Ishikawa (cell line): Measurements from ENCODE around the gene CDX2.

Experiments used
- CEBPB ChIP-seq: IDR thresholded peaks from 2 replicates; pipeline ENCODE4 v1.6.1; 2012
- CREB1 ChIP-seq: IDR thresholded peaks from 2 replicates; pipeline ENCODE4 v1.6.1; 2012; ENCODE audit warnings: low read depth
- EGR1 ChIP-seq: IDR thresholded peaks from 2 replicates; pipeline ENCODE4 v1.6.1; 2012
- EP300 ChIP-seq: IDR thresholded peaks from 2 replicates; pipeline ENCODE4 v1.6.1; 2012; ENCODE audit warnings: borderline replicate concordance
- FOXM1 ChIP-seq: IDR thresholded peaks from 2 replicates; pipeline ENCODE4 v1.6.1; 2012; ENCODE audit warnings: low read depth, borderline replicate concordance
- MAX ChIP-seq: IDR thresholded peaks from 2 replicates; pipeline ENCODE4 v1.6.1; 2012
- NFIC ChIP-seq: IDR thresholded peaks from 2 replicates; pipeline ENCODE4 v1.6.1; 2012
- RAD21 ChIP-seq: IDR thresholded peaks from 2 replicates; pipeline ENCODE4 v1.6.1; 2012; ENCODE audit warnings: low read depth
- REST ChIP-seq: IDR thresholded peaks from 2 replicates; pipeline ENCODE4 v1.6.1; 2012; ENCODE audit warnings: low read depth, mild to moderate bottlenecking
- TAF1 ChIP-seq: IDR thresholded peaks from 2 replicates; pipeline ENCODE4 v1.6.1; 2012; ENCODE audit warnings: low read depth, mild to moderate bottlenecking
- TCF12 ChIP-seq: IDR thresholded peaks from 2 replicates; pipeline ENCODE4 v1.6.1; 2012; ENCODE audit warnings: low read depth
- TEAD4 ChIP-seq: IDR thresholded peaks from 2 replicates; pipeline ENCODE4 v1.6.1; 2012
- YY1 ChIP-seq: IDR thresholded peaks from 2 replicates; pipeline ENCODE4 v1.6.1; 2012; ENCODE audit warnings: low read depth
- ZBTB7A ChIP-seq: IDR thresholded peaks from 2 replicates; pipeline ENCODE4 v1.6.1; 2012; ENCODE audit warnings: low read depth
- TF ChIP-seq, protein P1 (sequence below): IDR thresholded peaks from 2 replicates; pipeline ENCODE4 v1.6.1; 2012

Gene CDX2

GRCh38 chr13:28010046-28010445, 40.9 kb upstream of the CDX2 start:
- no peak for TF ChIP-seq FOXM1
- TF ChIP-seq REST = no peak

DNA sequence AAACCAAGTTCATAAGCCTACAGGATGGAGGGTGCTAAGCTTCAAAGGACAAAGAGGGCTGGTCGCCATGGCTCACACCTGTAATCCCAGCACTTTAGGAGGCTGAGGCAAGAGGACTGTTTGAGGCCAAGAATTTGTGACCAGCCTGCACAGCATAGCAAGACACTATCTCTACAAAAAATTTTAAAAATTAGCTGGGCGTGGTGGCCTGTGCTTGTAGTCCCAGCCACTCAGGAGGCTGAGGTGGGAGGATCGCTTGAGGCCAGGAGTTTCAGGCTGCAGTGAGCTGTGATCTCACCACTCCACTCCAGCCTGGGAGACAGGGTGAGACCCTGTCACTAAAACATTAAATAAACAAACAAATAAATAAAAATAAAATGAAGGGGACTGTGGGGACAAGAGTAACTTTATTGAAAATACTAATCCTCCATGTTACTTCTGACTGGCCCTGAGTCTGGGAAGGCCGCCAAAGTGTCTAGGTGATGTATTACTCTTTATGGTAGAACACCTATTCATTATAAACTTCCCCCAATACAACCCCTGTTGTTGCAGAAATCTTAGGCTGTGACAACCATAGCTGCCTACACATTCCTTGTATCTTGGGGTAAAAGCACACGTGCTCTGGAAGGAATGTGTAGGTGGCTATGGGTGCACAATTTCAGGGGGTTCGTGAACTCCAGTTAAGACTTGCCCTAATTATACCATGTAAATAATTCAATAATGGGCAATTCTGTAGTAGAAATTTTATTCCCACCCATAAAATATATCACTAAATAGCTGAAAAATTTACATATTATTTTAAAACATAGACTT, 34.0 kb upstream of the CDX2 start:
- no peak for TF ChIP-seq TAF1
- TF ChIP-seq TEAD4 = peak; percentile 69
- TF ChIP-seq MAX = 0 out of 2 replicates have a peak, but pooled peaks have one; percentile 24
- TF ChIP-seq ZBTB7A = no peak
- TF ChIP-seq FOXM1 = no peak
- no peak for TF ChIP-seq REST
- TF ChIP-seq, protein P1, sequence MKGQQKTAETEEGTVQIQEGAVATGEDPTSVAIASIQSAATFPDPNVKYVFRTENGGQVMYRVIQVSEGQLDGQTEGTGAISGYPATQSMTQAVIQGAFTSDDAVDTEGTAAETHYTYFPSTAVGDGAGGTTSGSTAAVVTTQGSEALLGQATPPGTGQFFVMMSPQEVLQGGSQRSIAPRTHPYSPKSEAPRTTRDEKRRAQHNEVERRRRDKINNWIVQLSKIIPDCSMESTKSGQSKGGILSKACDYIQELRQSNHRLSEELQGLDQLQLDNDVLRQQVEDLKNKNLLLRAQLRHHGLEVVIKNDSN = peak; percentile 60
- no peak for TF ChIP-seq EP300
- no peak for TF ChIP-seq YY1
- TF ChIP-seq CEBPB = no peak
- peak; percentile 60 for TF ChIP-seq EGR1
- TF ChIP-seq RAD21 = no peak
- no peak for TF ChIP-seq TCF12
- no peak for TF ChIP-seq CREB1

GRCh38 chr13:28001837-28002473, 32.8 kb upstream of the CDX2 start:
- no peak for TF ChIP-seq FOXM1
- no peak for TF ChIP-seq NFIC
- no peak for TF ChIP-seq TCF12
- no peak for TF ChIP-seq REST
- TF ChIP-seq, protein P1 = no peak
- TF ChIP-seq EGR1 = no peak

DNA sequence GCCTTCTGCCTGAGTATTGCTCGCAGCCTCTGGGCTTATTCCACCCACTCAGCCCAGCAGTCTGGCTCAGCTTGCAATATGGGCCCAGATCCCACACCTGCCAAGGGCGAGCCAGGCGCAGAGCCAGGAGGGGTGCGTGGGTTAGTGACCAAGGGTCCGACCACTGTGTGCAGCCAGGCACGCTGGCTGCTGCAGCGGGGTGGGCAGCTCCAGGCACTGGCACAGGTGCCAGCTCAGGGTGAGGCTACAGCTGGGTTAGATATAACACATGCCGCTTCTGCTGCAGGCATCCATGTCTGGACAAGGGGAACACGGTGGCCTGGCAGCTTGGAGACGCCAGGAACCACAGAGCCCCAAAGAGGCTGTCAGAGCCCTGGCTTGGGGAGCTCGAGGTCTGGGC, 31.9 kb upstream of the CDX2 start:
- peak; percentile 46; the same call in 1 of the 2 replicates for TF ChIP-seq EGR1
- no peak for TF ChIP-seq ZBTB7A

- TF ChIP-seq TEAD4 (no peak), EP300 (no peak), EGR1 (no peak), RAD21 (no peak), CREB1 (no peak), CEBPB (no peak), TCF12 (no peak), FOXM1 (no peak), REST (no peak), YY1 (no peak)
- TF ChIP-seq, protein P1 = no peak
These were observed 31.5 kb upstream of the CDX2 start for GRCh38 chr13:28000567-28000966.
